Hematopoietic multipotent progenitor cell treated with erythropoietin and hydrocortisone succinate and interleukin-3 and kit ligand, for 4 days (in vitro differentiated cells): ENCODE measurements around the gene CLDN11.

Experiments
- DNase-seq: peaks from one replicate; pipeline ENCODE4 v3.0.0-alpha.2; 2015

CLDN11 gene

DNA sequence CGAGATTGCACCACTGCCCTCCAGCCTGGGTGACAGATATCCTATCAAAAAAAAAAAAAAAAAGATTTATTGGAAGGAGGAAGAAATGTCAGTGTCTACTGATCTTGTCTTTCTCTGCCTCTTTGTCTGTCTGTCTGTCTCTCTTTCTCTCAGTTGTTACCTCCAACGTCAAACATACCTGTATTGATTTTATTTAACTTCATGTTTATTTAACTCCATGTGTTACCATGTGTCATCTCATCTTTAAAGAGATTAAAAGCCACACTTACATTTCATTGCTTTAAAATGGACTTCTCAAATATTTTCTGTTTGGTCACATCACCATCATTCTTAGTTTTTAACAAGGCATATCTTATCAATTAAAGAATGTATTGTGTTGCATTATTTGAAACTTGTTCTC is 9.4 kb downstream of the CLDN11 start:
- no peak for DNase-seq

DNA sequence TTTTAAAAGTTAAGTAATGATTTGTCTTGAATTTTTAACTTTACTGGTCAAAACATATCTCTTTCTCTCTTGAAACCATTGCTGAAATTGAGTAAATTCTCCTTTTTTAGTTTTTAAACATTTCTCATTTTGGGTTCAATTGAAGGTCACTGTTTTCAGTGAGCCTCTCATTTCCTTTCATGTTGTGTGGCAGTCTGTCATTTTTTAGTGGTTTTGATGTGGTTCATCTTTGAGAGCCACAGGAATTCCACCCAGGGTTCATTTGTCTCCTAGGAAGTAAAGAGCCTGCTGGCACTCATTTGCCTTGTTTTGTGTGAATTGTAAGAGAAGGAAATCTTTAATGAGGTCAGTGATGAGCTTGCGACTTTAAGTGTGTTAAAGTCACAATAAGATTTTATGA is 10.4 kb downstream of the CLDN11 start:
- no peak for DNase-seq

GRCh38 chr3:170431054-170431453 is 12.4 kb downstream of the CLDN11 start:
- no peak for DNase-seq

DNA sequence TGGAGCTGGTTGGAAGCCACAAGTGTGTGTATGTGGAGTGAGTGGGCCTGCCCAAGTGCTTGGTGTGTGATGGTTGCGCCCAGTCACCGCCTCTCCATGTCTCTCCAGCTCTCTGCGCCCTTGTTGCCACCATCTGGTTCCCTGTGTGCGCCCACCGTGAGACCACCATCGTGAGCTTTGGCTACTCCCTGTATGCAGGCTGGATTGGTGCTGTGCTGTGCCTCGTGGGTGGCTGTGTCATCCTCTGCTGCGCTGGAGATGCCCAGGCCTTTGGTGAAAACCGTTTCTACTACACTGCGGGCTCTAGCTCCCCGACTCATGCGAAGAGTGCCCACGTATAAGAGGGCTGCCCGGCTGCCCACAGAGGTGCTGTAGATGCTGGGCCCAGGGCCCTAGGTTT is 13.7 kb downstream of the CLDN11 start:
- no peak for DNase-seq

DNA sequence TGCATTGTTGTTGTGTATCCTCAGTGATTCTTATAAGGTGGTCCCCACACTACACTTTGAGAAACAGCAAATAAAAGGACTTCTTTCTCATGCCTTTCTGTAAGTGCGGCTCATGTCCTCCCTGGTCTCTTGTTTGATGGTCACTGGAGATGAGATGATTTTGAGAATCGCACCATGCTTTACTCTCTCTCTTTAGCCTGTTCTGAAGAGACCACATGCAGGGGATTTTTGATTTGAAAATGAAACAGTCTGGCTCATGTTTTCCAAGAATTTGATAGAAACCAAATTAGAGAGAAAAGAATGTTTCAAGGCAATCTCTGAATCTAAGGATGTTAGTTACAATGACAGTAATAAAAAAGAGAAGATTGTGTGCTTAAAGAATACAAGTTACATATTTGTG is 18.0 kb downstream of the CLDN11 start:
- no peak for DNase-seq

- DNase-seq: no peak
Measured at GRCh38 chr3:170437176-170437575, 18.5 kb downstream of the CLDN11 start.

GRCh38 chr3:170437696-170438407 is 19.2 kb downstream of the CLDN11 start:
- no peak for DNase-seq

GRCh38 chr3:170438836-170439235 is 20.2 kb downstream of the CLDN11 start:
- no peak for DNase-seq

GRCh38 chr3:170440344-170440743 is 21.7 kb downstream of the CLDN11 start:
- DNase-seq: no peak

DNA sequence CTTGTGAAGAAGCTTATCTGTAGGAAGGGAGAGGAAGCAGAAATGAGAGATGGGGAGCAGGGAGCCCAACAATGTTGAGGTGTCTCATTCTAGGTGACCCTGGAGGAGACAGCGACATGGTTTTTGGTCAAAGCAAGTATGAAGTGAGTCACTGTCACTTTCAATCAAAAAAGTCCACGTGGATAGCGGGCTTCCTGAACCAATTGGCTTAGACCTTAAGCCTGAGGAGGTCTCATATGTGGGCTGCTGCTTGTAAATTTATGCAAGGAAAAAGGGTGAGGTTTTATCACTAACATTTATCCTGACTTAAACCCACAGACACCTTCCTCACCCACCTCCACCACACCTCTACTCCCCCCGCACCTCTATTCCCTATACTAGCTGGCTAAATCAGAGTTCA is 22.7 kb downstream of the CLDN11 start:
- no peak for DNase-seq

GRCh38 chr3:170442947-170443346 is 24.3 kb downstream of the CLDN11 start:
- no peak for DNase-seq

DNA sequence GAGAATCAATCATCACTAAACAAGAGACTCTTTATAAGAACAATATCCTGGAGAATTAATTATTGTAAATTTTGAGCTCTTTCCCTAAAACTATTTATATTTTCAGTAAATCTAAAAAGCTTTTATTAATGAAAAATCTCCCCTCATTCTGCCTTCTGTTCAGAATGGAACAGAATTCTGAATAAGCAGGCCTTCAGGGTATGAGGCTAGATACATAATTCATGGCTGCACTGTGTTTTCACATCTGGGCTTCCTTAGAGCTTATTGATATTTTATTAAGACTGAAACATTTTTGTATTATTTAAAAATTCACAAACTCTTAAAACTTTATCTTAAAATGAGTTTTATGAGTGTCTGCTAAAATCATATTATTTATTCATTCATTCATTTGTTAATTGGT is 24.8 kb downstream of the CLDN11 start:
- no peak for DNase-seq

DNA sequence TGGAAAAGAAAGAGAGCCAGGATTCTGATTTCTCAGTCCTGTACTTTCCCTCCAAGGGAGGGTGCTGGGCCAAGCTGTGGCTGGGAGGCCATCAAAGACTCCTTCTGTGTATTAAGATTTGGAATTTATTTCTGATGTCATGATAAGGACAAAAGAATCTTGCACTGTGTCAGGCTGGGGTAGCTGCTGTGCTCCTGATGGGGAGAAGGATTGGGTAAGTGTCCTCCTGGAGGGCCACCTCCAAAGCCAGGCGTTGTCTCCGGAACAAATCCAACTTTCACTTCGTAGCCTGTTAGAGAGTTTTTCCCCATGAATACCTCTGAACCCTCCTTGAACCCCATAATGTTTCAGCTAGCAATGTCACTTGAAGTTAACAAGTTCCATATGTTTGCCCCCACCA is 29.9 kb downstream of the CLDN11 start:
- DNase-seq: no peak

DNA sequence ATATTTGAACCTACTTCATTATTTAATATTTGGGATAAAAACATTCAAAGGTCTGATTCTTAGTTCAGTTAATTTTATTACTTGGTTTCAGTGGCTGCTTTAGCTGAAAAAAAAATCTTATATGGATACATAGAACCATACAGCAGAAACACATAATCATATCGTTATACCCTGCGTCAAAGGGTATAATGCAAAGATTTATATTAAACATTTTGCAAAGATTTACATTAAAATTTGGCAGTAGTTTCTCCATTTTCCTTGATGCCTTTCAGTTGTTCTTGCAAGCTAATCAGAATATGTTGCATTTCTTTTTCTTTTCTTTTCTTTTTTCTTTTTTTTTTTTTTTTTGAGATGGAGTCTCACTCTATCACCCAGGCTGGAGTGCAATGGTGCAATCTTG is 31.4 kb downstream of the CLDN11 start:
- DNase-seq: no peak

DNA sequence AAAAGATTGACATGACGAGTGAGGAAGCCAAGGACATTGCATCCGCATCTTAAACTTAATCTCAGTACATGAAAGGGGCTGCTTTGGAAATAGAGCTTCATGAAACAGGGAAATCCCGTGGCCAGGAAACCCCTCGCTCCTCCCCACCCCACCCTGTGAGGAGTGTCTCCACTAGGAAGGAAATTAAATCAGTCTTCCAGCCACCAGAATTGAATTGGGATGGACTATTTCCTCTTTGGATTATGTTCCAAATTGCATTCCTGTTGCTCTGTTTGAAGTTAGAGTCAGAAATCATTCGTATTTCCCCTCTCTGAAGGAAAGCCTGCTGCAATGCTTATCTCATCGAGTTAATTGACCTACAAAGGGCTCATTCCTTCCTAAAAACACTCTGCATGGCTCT is 35.8 kb downstream of the CLDN11 start:
- no peak for DNase-seq

GRCh38 chr3:170458285-170458684 is 39.6 kb downstream of the CLDN11 start:
- no peak for DNase-seq

GRCh38 chr3:170463011-170463410 is 44.3 kb downstream of the CLDN11 start:
- no peak for DNase-seq

DNA sequence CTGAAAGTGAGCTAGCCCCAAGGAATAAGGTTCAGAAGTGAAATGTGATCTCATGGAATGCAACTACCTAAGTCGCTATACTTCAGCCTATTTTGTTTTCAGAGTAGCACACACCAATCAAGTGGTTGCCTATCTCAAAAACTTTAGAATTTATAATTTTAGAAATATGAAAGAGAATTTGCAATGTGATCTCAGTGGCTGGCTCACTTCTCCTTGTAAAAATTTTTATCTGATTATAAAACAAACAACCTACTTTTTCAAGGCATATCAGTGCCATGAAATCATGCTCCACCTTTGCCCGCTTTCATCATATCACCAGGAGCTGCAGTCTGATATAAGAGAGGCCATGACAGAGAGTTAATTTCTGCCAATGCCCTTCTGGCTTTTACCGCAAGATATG is 47.3 kb downstream of the CLDN11 start:
- no peak for DNase-seq

GRCh38 chr3:170467007-170467406 is 48.3 kb downstream of the CLDN11 start:
- DNase-seq: no peak

DNA sequence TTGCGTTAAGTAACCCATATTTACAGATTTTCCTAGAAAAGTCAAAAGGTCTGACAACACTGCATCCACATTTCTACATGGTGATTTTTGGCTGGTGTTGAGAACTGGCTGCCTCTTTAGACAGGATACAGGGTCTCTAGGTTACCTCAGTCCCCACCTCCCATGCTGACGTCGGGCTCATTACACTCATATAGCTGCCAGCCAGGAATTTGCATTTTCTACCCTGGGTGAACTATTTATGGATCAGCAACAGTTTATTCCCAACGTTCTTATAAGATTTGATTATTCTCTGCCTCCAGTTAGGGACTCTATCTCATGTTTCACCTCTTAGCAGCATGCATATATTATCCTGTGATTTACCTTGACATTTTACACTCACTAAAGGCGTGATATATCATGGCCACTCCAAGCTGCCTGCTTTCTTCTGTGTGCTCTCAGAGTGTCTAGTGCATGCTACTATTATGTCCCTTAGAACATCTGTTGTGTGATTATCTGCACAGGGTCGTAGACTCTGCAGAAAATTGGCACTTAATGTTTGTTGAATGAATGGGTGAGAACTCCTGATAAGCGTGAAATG is 49.0 kb downstream of the CLDN11 start:
- DNase-seq: no peak

GRCh38 chr3:170469151-170470062 is 50.7 kb downstream of the CLDN11 start:
- DNase-seq: no peak

- no peak for DNase-seq
Measured at GRCh38 chr3:170470063-170471016, 51.7 kb downstream of the CLDN11 start.

DNA sequence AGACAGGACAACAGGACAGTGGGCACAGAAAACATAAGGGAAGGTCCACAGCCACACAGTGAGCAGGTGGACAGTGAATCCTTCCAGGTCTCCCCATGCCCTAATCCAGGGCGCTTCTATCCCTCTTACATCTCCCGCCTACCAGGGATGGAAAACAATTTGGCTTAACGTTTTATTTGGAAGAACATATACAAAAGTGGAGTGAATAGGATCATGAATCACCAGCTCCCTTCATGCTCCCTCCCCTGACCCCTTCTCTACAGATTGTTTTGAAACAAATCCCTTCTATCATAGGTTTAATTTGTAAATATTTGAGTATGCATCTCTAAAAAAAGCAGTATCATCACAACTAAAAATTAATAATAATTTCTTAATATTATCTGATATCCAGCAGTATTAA is 52.5 kb downstream of the CLDN11 start:
- DNase-seq: no peak
